GM18511 (cell line): Measurements from ENCODE around the gene ZMYM4.

ENCODE experiments used
- ATAC-seq: cut with Tn5 transposase; IDR thresholded peaks from one replicate; pipeline ENCODE4 v1.9.1; 2021; ENCODE audit warnings: mild to moderate bottlenecking, moderate library complexity; ENCODE audit not compliant: unreplicated experiment

The ZMYM4 gene

GRCh38 chr1:35398739-35399138 is 130.2 kb downstream of the ZMYM4 start:
- ATAC-seq: no peak

- ATAC-seq: no peak
Measured at GRCh38 chr1:35401049-35401448, 132.5 kb downstream of the ZMYM4 start.

GRCh38 chr1:35406103-35406502 is 137.6 kb downstream of the ZMYM4 start:
- no peak for ATAC-seq

GRCh38 chr1:35407743-35408142 is 139.2 kb downstream of the ZMYM4 start:
- ATAC-seq: no peak

- ATAC-seq: no peak
Measured at GRCh38 chr1:35408925-35409324, 140.4 kb downstream of the ZMYM4 start.

GRCh38 chr1:35426097-35426586 is 157.6 kb downstream of the ZMYM4 start:
- no peak for ATAC-seq

- ATAC-seq: no peak
Measured at GRCh38 chr1:35428360-35428759, 159.9 kb downstream of the ZMYM4 start.

GRCh38 chr1:35430762-35431161 is 162.3 kb downstream of the ZMYM4 start:
- no peak for ATAC-seq

GRCh38 chr1:35431173-35431599 is 162.7 kb downstream of the ZMYM4 start:
- ATAC-seq: no peak

- ATAC-seq: no peak
Measured at GRCh38 chr1:35432231-35432630, 163.7 kb downstream of the ZMYM4 start.

GRCh38 chr1:35433714-35434113 is 165.2 kb downstream of the ZMYM4 start:
- ATAC-seq: no peak

- ATAC-seq: no peak
Measured at GRCh38 chr1:35434703-35435102, 166.2 kb downstream of the ZMYM4 start.

GRCh38 chr1:35436078-35436477 is 167.6 kb downstream of the ZMYM4 start:
- no peak for ATAC-seq

GRCh38 chr1:35437200-35437599 is 168.7 kb downstream of the ZMYM4 start:
- no peak for ATAC-seq

GRCh38 chr1:35439626-35440025 is 171.1 kb downstream of the ZMYM4 start:
- no peak for ATAC-seq

GRCh38 chr1:35441926-35442579 is 173.5 kb downstream of the ZMYM4 start:
- ATAC-seq: no peak

- ATAC-seq: no peak
Measured at GRCh38 chr1:35442734-35443133, 174.2 kb downstream of the ZMYM4 start.

GRCh38 chr1:35443768-35444518 is 175.4 kb downstream of the ZMYM4 start:
- ATAC-seq: no peak

GRCh38 chr1:35444519-35444774 is 175.9 kb downstream of the ZMYM4 start:
- ATAC-seq: no peak

- no peak for ATAC-seq
Measured at GRCh38 chr1:35447278-35447677, 178.8 kb downstream of the ZMYM4 start.

- no peak for ATAC-seq
Measured at GRCh38 chr1:35448344-35448801, 179.9 kb downstream of the ZMYM4 start.

GRCh38 chr1:35449334-35450008 is 181.0 kb downstream of the ZMYM4 start:
- ATAC-seq: no peak
